HG03066 (cell line): ENCODE measurements around the gene MYORG.

Source experiments
- ATAC-seq: cut with Tn5 transposase; IDR thresholded peaks from one replicate; pipeline ENCODE4 v1.9.1; 2021; ENCODE audit warnings: low read depth; ENCODE audit not compliant: unreplicated experiment

Gene MYORG

DNA sequence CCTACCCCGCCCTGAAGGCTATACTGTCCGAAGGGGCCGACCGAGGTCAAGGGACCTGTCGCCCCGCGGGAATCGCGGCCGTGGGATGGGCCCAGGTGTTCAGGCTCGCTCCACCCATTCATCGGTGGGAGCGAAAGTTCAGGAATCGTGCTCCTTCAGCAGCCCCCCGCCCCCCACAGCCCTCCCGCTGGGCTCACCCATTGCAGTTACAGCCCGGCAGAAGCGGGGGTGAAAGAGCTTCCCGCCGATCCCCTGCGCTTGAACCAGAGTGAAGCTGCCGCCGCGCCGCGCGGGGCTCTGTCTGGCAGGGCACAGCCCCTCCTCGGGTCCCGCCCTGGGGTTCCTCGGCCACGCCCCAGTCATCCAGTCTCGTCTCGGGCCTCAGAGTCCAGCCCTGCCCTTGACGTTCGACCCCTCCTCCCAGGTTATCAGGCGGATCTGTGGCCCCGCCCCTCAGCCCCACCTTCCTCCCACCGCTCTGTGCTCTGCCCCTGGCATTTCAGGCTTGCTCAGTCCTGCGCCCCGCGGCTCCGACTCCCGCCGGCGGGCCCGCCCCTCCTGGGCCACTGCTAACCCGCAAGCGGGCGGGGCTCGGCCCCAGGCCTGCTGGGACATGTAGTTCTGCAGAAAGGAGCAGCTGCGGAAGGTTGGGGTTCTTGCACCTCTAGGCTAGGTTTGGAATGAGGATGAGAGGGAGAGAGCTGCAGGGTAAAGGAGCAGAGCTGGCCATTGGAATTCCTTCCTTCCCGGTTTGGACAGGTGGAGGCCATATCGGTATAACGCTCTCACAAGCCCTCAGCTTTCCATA, at the start of gene MYORG:
Gene MYORG, minus strand, starts transcription at position 303 of the 808 bp plus-strand sequence. CDS start 3,955 bp downstream, outside the sequence.
- ATAC-seq, result peak; percentile 78

DNA sequence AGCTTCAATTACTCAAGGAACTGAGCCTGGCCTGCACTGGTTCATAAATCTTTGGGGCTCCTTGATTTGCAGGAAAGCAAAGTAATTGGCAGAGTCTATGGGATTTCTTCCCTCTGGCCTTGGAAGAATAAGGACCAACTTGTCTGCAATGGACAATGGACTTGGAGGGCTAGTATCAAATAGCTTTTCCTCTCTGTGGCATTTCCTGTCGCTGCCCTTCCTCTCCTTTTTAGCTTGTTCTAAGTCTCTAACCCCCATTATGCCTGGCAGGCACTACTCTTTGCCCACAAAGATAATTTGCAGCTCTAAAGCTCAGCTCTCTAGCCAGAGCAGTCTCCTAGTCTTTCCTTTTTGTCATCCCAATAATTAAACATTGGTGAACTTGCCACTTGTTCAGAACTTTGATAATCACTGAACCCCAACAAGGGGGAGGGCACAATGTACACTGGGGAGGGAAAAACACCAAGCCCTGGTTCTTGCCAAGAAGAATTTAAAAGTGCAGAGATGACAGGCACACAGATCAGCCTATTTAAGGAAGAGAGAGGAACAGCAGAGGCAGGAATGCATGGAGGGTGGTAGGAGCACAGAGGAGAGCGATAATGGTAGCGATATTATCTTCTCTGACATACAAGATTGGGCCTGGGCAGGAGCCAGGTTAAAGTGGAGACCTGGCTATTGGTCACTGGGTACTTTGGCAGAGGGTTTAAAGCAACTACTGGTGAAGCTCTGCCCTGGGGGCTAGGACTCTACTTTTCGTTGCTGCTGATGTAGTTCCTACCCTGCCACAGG, 43.2 kb upstream of the MYORG start:
- no peak for ATAC-seq

DNA sequence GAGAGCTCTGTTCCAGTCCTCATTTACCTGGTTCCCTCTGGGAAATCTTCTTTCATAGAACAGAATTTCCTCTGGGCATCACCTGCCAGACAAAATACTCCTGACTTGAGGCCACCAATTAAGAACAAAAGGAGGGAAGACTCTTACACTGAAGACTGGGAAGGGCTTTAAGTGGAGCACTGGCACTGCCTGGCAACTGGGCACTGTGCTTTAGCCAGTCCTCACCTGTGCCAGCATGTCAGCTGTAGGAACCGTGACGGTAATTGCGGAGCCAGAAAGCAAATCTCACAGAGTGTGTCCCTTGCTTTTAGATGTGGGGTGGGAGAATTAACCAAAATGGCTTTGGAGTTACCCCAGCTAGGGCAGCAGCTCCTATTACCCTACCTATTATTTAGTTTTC, 41.0 kb upstream of the MYORG start:
- ATAC-seq, result no peak

DNA sequence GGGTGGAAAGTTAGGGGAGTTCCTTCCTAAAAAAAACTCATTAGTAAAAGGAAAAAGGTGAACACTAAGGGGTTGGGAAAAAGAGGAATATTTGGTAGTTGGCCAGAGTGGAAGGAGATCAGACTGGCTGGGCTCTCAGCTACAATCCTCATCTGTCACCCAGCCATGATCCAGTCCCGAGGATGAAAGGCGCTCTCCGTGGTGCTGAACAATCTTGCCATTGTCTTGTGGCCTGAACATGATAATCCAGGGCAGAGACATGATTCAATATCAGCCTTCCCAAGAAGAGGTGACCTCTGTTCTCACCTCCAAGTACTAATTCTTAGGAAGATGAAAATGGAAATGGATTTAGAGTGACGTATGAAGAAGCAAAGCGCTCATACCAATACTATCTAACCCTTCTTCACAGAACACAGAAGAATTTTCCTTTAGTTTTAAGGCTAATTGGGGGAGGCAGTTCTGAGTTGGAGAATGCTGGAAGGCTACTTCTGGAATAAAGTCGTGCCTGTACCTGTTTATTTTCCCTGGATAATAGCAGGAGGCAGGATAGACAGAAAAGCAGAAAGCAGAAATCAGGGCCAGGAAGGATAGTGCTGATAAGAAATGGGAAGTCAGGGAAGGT, 36.6 kb upstream of the MYORG start:
- ATAC-seq, result no peak

DNA sequence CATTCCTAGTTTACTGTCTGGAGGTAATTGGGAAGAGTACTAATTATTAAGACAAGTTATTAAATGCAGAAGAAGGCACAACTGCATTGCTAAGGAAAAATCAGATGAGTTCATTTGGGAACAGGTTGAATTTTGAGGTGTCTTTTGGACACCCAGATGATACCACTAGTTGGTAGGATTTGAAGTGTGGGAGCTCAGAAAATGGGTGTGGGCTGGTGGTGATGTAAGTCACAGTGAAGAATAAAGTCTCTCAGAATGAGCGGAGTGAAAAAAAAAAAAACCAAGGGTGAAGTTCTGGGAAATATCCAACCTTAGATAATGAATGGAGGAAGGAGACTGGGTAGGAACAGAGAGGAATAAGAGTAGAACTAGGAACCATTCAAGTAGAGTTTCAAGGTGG, 35.6 kb upstream of the MYORG start:
- ATAC-seq, result no peak

DNA sequence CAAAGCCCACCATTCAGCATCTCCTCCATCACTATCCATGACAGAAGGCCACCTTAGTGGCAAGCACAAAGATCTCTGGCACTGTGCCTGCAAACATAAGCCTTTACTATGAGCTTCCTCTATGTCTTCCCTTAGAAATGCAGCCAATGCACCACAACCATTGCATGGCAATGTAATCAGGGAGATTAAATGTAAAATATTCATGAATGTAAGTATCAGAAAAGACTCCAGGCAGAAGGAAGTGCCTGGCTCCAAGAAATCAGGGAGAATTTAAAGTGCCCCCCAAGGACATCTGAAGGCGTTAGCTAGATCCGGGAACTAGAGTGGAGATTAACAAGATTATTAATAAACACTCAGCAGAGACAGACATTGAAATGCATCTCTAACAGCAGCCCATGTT, 32.5 kb upstream of the MYORG start:
- ATAC-seq, result no peak

DNA sequence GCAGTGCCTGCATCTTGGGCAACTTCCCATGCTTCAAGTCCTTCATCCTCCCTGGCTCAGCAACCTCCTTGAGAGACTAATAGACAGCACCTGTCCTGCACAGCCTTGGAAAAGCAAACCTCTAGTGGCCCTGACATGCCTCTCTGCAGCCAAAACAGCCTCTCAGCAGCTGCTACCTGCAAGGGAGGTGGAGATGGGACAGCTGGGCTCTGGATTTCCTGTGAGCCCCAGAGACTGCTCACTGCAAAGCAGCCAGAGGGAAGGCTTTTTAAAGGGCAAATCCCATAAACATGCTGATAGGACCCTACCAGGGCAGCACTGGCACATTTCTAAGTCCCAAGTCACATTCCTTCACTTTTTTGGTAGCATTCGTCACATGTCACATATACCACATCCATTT, 31.5 kb upstream of the MYORG start:
- no peak for ATAC-seq

DNA sequence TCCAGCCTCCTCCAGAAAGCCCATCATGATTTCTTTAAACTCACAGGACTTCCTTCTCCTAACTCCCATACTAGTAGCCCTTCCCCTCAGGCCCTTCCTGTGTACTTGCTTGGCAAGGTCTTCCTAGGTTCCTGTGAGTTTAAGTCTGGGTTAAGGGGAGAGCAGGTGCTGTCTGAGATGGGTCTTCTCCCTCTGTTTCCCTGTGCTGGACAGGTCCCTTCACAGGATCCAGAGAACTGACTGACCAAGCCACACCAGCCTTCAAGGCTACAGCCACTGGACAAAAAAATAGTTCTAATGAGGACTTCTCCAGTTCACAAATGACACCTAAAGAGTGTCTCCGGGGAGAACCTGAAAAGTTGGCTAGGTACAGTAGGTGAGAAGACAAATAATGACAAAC, 29.5 kb upstream of the MYORG start:
- no peak for ATAC-seq

DNA sequence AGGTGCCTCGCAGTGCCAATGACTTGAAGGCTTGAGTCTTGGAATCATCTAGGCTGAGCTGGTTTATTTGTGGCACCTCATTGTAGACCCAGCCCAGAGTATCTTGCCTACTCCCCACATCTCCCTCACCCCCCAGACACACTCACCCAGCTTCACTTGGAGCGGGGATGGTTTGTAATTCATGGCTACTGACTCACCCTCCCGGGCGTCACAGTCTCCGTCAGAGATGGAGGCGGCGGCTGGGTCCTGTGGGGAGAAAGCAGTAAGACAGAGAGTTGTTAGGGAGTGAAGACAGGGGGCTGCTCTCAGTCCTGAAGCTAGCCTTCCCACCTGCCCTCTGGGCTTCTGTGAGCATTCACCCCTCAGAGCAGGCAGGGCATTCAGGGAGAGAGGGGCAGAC, 29.0 kb upstream of the MYORG start:
- no peak for ATAC-seq

DNA sequence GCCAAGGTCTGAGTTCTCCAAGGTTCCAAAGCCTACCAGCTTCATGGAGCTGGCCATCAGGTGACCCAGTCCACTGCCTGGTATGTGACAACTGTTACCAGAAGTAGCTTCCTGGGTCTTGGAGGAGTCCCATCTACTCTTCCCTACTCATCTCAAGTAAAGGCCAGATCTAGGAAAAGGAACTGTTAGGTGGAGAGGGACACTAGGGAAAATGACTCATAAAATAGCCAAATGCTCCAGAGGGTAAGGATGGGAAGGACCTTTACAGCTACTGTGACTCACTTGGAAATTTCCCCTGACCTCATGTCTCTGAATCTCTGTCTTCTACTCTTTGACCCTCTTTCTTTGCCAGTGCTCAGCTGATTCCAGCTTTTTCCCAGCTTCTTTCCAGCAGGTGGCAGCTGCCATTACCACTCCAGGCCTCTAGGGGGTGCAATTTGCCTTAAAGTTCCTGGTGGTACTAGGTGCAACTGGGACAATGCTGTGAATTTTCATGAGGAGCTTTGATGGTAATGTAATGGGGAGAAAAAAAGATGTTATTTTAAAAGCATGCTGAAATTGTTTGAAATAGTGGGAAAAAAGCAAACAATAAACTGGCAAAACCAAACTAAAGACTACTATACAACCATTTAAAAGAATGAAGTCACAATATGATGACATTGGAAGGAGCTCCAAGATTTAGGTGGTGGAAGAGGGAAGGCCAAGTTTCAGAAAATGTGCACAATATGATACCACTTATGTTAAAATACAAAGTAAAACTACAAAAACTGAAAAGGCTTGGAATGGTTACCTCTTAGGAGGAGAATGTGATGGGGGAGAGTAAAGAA, 27.1 kb upstream of the MYORG start:
- no peak for ATAC-seq

DNA sequence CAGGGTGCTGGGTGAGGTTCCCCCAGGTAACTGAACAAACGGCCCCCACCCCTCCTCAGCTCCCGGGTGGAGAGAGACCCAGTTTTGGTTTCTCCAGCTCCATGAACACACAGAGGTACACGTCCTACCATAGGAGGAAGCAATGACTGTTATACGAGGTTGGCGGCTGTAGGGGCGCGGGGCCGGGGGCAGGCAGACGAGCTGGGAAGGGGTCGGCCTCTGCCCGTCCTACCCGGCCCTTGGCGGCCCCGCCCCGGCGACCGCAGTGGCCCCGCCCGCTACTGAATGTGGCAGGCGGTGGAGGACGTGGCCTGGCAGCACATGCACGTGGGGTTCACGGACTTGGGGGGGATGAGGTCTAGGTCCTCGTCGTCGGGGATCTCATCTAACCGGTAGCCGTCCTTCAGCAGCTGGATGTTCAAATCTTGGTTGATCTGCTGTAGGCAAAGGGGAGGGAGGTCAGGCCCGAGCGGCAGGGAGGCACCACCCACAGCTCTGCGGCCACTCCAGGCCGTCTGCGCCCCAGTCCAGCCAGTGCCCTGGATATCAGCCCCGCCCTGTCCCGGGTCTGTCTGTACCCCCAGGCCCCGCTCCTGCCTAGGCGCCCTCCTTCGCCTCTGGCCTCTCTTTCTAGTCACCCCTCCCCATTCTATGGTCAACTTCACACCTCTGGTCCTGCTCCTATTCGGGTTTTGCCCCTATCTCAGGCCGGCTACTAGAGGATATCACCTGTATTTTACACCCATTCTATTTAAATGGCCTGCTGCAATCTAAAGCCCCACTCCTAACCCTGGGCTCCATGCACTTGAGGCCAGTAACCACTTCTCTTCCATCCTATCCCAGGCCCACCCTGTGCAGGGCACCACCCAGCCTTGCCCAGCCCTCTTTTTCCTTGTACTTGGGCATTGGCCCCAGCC, 24.2 kb upstream of the MYORG start:
- ATAC-seq, result no peak

DNA sequence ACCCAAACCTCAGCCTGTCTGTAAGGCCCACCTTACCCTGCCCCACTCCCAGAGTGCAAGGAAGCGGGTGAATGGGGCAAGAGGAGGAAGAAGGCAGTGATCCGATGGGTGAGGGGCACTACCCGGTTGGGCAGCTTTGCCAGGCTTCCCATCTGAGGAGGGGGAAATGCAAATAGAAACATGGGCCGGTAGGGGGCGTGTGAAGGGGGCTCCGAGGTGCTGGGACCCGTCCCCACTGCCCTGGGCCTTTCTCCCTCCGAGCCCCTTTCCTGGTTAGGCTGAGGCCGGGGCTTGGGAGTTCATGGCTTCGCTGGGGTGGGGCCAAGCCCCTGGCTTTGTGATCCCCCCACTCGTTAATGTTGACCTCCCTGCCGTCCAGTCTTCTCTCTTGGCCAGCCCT, 23.6 kb upstream of the MYORG start:
- ATAC-seq, result no peak

DNA sequence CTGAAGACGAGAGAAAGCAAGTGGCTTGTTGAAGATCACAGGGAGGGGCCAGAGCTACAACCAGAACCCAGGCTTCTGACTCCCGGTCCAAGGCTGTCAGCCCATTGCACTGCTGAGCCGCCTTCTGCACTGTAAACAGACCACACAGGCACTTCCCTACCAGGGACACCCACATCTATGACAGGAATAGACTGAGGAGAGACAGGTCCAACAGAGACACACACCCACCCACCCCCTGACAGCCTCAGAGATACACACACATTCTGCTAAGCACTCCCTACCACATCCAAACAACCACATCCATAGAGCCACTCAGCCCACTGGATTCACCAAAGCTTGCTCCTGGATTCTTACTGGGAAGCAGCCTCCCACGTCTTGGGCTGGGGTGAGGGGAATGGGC, 23.0 kb upstream of the MYORG start:
- no peak for ATAC-seq

DNA sequence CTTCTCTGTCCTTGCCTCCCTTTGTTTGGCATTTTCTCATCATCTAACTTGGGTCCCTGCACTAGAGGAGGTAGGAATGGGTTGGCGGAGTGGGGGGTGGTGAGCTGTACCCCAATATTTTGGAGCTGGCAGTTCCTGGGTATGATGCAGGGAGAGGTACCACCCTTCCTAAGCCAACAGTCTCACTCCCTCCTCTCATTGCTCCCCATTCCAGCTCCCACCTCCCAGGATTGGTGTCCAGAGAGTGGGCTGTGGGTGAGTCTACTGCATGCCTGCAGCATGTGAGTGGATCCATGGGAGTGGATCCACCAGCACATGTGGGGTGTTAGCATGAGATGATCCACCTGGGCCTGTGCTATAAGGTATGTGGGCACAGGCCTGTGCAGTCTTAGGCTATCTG, 22.2 kb upstream of the MYORG start:
- no peak for ATAC-seq

DNA sequence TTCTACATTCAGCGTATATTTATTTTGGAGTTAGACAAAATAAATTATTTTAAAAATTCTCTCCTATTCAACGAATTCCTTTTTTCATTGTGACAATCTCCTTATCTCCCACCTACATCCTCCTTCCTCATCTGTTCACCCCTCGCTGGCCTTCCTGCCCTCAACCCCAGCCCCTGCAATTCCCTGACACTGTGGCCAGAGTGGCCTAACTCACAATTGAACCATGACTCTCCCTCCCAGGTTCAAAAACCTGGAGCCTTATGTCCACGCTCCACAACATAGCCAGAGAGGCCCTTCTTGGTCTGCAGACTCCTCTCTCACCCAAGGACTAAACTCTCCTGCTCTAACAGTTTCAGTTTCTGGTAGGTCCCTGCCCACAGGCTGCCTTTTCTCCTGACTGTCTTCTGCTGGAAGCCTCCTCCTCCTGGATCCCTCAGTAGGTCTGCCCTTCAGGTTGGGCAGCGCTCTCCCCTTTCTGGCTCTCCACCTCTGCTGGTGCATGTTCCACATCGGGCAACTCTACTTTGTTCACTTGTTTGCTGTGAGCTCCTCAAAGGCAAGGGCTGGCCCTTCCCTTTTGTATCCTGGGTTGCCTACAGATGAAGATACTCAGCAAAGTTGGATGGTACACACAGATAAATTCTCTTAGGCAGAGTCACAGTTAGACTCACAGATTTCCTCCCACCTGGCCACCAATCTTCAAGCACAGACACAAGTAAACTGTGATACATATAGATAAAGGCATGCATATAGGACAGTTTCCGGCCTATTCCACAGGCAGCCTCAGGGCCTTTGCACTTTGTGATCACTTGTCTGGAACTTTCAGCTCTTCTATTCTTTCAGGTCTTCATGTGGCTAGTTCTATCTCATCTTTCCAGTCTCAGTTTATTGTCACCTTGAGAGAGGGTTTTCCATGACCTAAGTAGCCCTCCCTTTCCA, 19.8 kb upstream of the MYORG start:
- ATAC-seq, result no peak

DNA sequence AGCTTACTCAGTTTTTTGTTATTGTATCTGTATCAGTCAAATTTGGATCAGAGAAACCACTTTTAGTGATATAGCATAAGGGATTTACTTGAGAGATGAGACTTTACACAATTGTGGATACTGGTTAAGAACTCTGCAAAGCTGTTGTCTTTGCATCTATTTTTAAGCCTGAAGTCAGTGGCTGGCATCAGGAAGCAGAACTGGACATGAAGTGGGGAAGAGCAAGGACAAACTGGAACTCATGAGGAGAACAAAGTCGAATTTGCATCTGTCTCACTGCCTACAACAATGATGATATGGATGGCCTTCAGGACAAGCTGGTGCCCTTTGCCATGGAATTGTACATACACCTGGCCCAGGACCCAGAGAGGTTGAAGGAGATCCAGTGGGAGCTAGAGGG, 15.8 kb upstream of the MYORG start:
- no peak for ATAC-seq

DNA sequence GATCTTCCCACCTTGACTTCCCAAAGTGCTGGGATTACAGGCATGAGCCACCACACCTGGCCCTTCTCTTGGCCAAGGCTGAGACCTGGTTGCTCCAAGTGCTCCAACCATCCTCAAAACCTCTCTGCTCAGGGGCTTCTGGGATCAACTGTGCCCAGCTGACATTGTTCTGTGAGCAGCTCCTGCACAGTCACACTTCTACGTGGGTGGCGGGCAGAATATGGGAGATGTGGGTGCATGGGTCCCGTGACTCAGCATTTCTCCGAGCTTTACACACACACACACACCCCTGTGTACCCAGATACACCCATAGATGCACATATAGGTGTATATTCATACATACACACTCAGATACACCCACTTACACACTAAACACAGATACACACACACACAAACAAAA, 10.5 kb upstream of the MYORG start:
- no peak for ATAC-seq

DNA sequence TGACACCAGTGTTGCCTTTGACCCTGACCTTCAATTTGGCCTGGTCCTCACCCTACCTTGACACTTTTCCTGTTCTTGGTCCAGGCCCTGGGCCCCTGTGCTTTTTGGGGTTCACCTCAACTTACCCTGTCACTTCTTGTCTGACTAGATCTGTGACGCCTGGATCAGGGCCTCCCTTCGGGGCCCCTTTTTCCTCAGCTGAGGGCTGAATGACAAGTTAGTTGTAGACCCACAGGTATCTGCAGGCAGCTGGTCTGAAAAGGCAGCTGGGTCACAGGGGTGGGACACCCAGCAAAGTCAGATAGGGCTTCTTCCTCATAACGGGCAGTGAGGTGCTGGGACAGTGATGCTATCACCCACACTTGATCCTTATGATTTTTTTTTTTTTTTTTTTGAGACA, 10.0 kb upstream of the MYORG start:
- no peak for ATAC-seq
